PC-3 (cell line): ENCODE results near the gene PALD1. TPM values are rescaled to one million over a fixed set of nuclear protein-coding genes. Genes with fewer than 3 reads are reported as not detected.
A peak's percentile ranks its signal among the peaks of the same experiment; 100 is the strongest.

Experiments used
- ATAC-seq: fragments of 200-7000 bp; cut with Tn5 transposase; 2 replicates; pipeline ENCODE4 v1.9.1; 2020; ENCODE audit warnings: mild to moderate bottlenecking, moderate library complexity
- BruUV-seq: library from RNA; stranded (reverse); fragments of 400-500 nt; replicated peaks from 2 replicates; lab custom pipeline; 2021; lab: Mats Ljungman, UMichigan
- CTCF ChIA-PET: fragments of 300-600 bp; sonication (Branson Sonifier 250); formaldehyde crosslinking; loops from one replicate; lab custom pipeline; 2022; ENCODE audit warnings: antibody characterized with exemption; lab: Charles Lee
- POLR2A ChIA-PET: fragments of 300-600 bp; sonication (Branson Sonifier 250); formaldehyde crosslinking; loops from one replicate; lab custom pipeline; 2022; ENCODE audit warnings: antibody characterized with exemption; ENCODE audit not compliant: unreplicated experiment; lab: Charles Lee
- DNase-seq: peaks from one replicate; pipeline ENCODE4 v3.0.0-alpha.2; 2015
- H2AFZ ChIP-seq: fragments of 300-600 bp; sonication (generic); 2 replicates; pipeline ENCODE4 v1.6.0; 2016; ENCODE audit warnings: antibody characterized with exemption, low read length
- H3F3A ChIP-seq: fragments of 300-600 bp; sonication (generic); one replicate; pipeline ENCODE4 v1.6.0; 2017; ENCODE audit warnings: antibody characterized with exemption, low read length, control low read depth, mild to moderate bottlenecking; ENCODE audit not compliant: unreplicated experiment
- H3K27ac ChIP-seq: fragments of 300-600 bp; sonication (generic); 2 replicates; pipeline ENCODE4 v1.5.1; 2016; ENCODE audit warnings: mild to moderate bottlenecking, low read length
- H3K27me3 ChIP-seq: fragments of 300-600 bp; sonication (generic); 2 replicates; pipeline ENCODE4 v1.6.1; 2016; ENCODE audit warnings: low read length, mixed read lengths
- H3K36me3 ChIP-seq: fragments of 300-600 bp; sonication (generic); 2 replicates; pipeline ENCODE4 v1.6.1; 2016; ENCODE audit warnings: low read depth, mixed run types, low read length, mixed read lengths
- H3K4me1 ChIP-seq: fragments of 300-600 bp; sonication (generic); 2 replicates; pipeline ENCODE4 v1.5.1; 2016; ENCODE audit warnings: low read length; ENCODE audit not compliant: insufficient read depth
- H3K4me2 ChIP-seq: fragments of 300-600 bp; sonication (generic); 2 replicates; pipeline ENCODE4 v1.6.0; 2016; ENCODE audit warnings: low read length
- H3K4me3 ChIP-seq: fragments of 300-600 bp; sonication (generic); 2 replicates; pipeline ENCODE4 v1.5.1; 2016; ENCODE audit warnings: mild to moderate bottlenecking, low read length, mixed read lengths
- H3K79me2 ChIP-seq: fragments of 300-600 bp; sonication (generic); 2 replicates; pipeline ENCODE4 v1.6.1; 2017; ENCODE audit warnings: low read length, mixed read lengths
- H3K9ac ChIP-seq: fragments of 300-600 bp; sonication (generic); 2 replicates; pipeline ENCODE4 v1.6.0; 2016; ENCODE audit warnings: mild to moderate bottlenecking, low read length
- H3K9me2 ChIP-seq: fragments of 300-600 bp; sonication (generic); replicated peaks from 2 replicates; pipeline ENCODE4 v1.6.1; 2016; ENCODE audit warnings: mixed run types, low read length, mixed read lengths
- H3K9me3 ChIP-seq: fragments of 300-600 bp; sonication (generic); 2 replicates; pipeline ENCODE4 v1.6.1; 2016; ENCODE audit warnings: low read length, mixed read lengths
- H4K20me1 ChIP-seq: fragments of 300-600 bp; sonication (generic); 2 replicates; pipeline ENCODE4 v1.6.1; 2016; ENCODE audit warnings: low read length, mixed read lengths
- EZH2 ChIP-seq: fragments of 300-600 bp; sonication (generic); IDR thresholded peaks from one replicate; pipeline ENCODE4 v1.6.1; 2017; ENCODE audit warnings: antibody characterized with exemption, mild to moderate bottlenecking, low read length; ENCODE audit not compliant: unreplicated experiment
- EZH2phosphoT487 ChIP-seq: fragments of 300-600 bp; sonication (generic); IDR thresholded peaks from 2 replicates; pipeline ENCODE4 v1.6.1; 2018; ENCODE audit warnings: mild to moderate bottlenecking, antibody characterized with exemption, low read length, borderline replicate concordance
- intact Hi-C: fragments of 100-400 bp; cut with micrococcal nuclease; formaldehyde crosslinking; loops from 2 replicates; pipeline ENCODE4 v1.9.0; 2023
- total RNA-seq: library from RNA; depleted of rRNA; stranded (reverse); fragments of >200 nt; gene quantifications from 2 replicates; pipeline ENCODE4 v1.2.3, GENCODE V29; 2014
- TF ChIP-seq, protein P1 (sequence below): fragments of 300-600 bp; sonication (generic); conservative IDR thresholded peaks from 2 replicates; pipeline ENCODE4 v1.5.1; 2017; ENCODE audit warnings: antibody characterized with exemption, low read depth, mild to moderate bottlenecking, low read length

PALD1 gene
- total RNA-seq, 1 experiment from 2014 or later: 0.80 TPM

DNA sequence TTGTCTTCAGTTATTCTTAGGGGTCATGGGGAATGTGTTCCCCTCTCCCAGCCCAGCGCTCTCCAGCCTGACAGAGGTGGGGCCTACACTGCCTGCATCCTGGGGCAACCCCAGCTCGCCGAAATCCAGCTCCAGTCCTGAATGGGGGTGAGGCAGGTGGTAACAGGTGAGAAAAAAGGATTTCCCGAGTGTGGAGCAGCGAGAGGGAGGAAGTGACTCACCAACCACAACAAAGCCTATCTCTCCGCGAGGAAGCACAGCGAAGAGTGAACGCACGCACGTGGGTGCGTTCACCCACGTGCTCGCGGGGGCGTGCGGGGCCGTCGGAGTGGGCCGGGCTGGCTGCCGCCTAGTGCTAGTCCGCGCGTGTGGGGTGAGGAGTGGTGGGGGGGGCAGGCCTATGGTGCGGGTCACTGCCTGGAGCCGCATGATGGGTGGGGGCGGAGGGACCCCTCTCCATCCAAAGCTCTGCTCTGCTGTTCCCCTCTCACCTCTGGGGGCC, 855 bp upstream of the PALD1 start:
- Histone ChIP-seq H3K79me2 (no peaks in the 10 kb centered on the region), H3K36me3 (no peaks in the 10 kb centered on the region), H3K27ac (no peak overlapping the region), H3K4me1 (peaks cover 32% of the 10 kb centered on the region), H2AFZ (peak overlapping the region; percentile 69), H4K20me1 (0 out of 2 replicates have a peak, but pooled peaks cover 3% of the 10 kb centered on the region), H3K4me2 (peak overlapping the region; percentile 83), H3K9ac (no peak overlapping the region), H3K27me3 (peaks cover 20% of the 10 kb centered on the region), H3K9me3 (no peaks in the 10 kb centered on the region), H3K4me3 (peak overlapping the region; percentile 58; the same call in 1 of the 2 replicates), H3F3A (no peaks in the 10 kb centered on the region), H3K9me2 (no peaks in the 10 kb centered on the region)
- peak; percentile 85 for DNase-seq
- ATAC-seq: peak; percentile 6
- BruUV-seq: no TSS peak
- intact Hi-C loops: no loop called here
- POLR2A ChIA-PET: no interaction called here
- CTCF ChIA-PET: no interaction called here
- peak; percentile 95 for TF ChIP-seq EZH2phosphoT487
- TF ChIP-seq, protein P1, sequence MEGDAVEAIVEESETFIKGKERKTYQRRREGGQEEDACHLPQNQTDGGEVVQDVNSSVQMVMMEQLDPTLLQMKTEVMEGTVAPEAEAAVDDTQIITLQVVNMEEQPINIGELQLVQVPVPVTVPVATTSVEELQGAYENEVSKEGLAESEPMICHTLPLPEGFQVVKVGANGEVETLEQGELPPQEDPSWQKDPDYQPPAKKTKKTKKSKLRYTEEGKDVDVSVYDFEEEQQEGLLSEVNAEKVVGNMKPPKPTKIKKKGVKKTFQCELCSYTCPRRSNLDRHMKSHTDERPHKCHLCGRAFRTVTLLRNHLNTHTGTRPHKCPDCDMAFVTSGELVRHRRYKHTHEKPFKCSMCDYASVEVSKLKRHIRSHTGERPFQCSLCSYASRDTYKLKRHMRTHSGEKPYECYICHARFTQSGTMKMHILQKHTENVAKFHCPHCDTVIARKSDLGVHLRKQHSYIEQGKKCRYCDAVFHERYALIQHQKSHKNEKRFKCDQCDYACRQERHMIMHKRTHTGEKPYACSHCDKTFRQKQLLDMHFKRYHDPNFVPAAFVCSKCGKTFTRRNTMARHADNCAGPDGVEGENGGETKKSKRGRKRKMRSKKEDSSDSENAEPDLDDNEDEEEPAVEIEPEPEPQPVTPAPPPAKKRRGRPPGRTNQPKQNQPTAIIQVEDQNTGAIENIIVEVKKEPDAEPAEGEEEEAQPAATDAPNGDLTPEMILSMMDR: no peak

DNA sequence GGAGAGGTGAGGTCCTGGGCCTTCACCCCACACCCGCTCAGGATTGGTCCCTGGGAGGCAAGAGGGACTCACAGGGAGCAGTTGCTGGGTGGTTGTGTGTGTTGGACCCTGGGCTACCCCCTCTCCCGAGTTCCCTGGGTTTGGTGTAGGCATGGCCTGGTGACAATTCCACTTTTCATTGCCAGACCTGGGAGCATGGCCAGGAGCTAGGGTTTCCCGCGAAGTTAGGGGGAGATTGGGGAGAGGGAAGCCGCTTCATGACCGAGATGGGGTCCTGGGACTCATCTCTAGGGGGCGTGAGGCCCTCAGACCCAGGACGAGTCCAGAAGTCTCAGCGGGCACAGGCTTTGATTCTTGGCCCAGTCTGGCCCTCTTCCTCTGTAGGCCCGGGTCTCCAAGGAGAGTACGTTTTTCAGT, 606 bp downstream of the PALD1 start:
- ATAC-seq (no peak), DNase-seq (no peak)
- no peak overlapping the region for H3K27ac ChIP-seq
- 0 out of 2 replicates have a peak, but pooled peaks cover 3% of the 10 kb centered on the region for H4K20me1 ChIP-seq
- BruUV-seq: no TSS peak
- H3K36me3 ChIP-seq: no peaks in the 10 kb centered on the region
- H3K9me2 ChIP-seq: no peaks in the 10 kb centered on the region
- ChIA-PET POLR2A (no interaction called here), CTCF (no interaction called here)
- intact Hi-C loops: no loop called here
- H2AFZ ChIP-seq: no peak overlapping the region
- H3K9ac ChIP-seq: no peak overlapping the region
- peaks cover 20% of the 10 kb centered on the region for H3K27me3 ChIP-seq
- no peaks in the 10 kb centered on the region for H3F3A ChIP-seq
- H3K79me2 ChIP-seq: no peaks in the 10 kb centered on the region
- no peaks in the 10 kb centered on the region for H3K9me3 ChIP-seq
- TF ChIP-seq, protein P1: no peak
- TF ChIP-seq EZH2phosphoT487 (no peak), EZH2 (no peak)
- H3K4me1 ChIP-seq: peaks cover 32% of the 10 kb centered on the region
- H3K4me3 ChIP-seq: peak overlapping the region; percentile 58; the same call in 1 of the 2 replicates
- H3K4me2 ChIP-seq: peak overlapping the region; percentile 83

DNA sequence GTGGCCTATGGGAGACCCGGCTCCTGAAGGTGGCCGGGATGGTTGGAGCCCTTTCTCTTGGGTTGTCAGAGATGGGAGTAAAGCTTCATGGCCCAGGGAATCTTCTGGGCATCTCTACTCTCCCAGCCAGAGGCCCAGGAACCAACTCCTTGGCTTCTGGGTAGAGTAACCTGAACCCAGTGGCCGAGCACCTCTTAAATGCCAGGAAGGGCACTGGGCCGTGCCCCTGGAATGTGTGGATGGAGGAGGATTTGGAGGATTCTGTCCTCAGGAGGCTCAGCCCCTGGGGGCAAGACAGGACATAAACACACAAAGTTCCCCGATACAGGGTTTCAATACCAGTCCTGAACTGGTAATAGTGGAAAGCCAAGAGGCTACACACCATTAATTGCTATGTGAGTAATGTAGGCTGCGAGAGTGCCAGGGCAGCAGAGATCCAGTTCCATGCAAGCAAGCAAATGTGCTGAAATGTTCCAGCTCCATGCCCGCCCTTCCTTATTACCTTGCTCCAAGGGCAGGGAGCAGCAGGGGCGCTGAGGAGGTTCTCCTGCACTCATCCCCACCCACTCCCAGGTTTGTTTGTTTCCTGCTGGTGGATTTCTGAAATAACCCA, 1.2 kb downstream of the PALD1 start:
- no peak for TF ChIP-seq EZH2
- TF ChIP-seq, protein P1: no peak
- no peak for TF ChIP-seq EZH2phosphoT487
- H3K4me1 ChIP-seq: peaks cover 28% of the 10 kb centered on the region
- H3K9me2 ChIP-seq: no peaks in the 10 kb centered on the region
- H3K27me3 ChIP-seq: peaks cover 20% of the 10 kb centered on the region
- H3K9me3 ChIP-seq: no peaks in the 10 kb centered on the region
- H2AFZ ChIP-seq: no peak overlapping the region
- no peaks in the 10 kb centered on the region for H3K36me3 ChIP-seq
- H3K4me3 ChIP-seq: no peak overlapping the region
- intact Hi-C loops: no loop called here
- no TSS peak for BruUV-seq
- H3K9ac ChIP-seq: no peak overlapping the region
- no peaks in the 10 kb centered on the region for H3K79me2 ChIP-seq
- no peak for DNase-seq
- CTCF ChIA-PET: no interaction called here
- ATAC-seq: no peak
- no peak overlapping the region for H3K4me2 ChIP-seq
- 0 out of 2 replicates have a peak, but pooled peaks cover 3% of the 10 kb centered on the region for H4K20me1 ChIP-seq
- no peak overlapping the region for H3K27ac ChIP-seq
- no peaks in the 10 kb centered on the region for H3F3A ChIP-seq
- POLR2A ChIA-PET: interaction anchor here (0.5 kb wide), 1 partner anchor 497 kb away, joined by 7 read pairs; no protein-coding TSS in a partner anchor
